GM19099 (cell line): ENCODE results near the gene ATP8B4.

Experiments used
- POLR2A ChIP-seq: IDR thresholded peaks from 3 replicates; pipeline ENCODE4 v1.6.1; 2011; ENCODE audit warnings: low read depth; ENCODE audit not compliant: insufficient read length; ENCODE audit errors: extremely low read depth

Gene ATP8B4, protein sequence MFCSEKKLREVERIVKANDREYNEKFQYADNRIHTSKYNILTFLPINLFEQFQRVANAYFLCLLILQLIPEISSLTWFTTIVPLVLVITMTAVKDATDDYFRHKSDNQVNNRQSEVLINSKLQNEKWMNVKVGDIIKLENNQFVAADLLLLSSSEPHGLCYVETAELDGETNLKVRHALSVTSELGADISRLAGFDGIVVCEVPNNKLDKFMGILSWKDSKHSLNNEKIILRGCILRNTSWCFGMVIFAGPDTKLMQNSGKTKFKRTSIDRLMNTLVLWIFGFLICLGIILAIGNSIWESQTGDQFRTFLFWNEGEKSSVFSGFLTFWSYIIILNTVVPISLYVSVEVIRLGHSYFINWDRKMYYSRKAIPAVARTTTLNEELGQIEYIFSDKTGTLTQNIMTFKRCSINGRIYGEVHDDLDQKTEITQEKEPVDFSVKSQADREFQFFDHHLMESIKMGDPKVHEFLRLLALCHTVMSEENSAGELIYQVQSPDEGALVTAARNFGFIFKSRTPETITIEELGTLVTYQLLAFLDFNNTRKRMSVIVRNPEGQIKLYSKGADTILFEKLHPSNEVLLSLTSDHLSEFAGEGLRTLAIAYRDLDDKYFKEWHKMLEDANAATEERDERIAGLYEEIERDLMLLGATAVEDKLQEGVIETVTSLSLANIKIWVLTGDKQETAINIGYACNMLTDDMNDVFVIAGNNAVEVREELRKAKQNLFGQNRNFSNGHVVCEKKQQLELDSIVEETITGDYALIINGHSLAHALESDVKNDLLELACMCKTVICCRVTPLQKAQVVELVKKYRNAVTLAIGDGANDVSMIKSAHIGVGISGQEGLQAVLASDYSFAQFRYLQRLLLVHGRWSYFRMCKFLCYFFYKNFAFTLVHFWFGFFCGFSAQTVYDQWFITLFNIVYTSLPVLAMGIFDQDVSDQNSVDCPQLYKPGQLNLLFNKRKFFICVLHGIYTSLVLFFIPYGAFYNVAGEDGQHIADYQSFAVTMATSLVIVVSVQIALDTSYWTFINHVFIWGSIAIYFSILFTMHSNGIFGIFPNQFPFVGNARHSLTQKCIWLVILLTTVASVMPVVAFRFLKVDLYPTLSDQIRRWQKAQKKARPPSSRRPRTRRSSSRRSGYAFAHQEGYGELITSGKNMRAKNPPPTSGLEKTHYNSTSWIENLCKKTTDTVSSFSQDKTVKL

DNA sequence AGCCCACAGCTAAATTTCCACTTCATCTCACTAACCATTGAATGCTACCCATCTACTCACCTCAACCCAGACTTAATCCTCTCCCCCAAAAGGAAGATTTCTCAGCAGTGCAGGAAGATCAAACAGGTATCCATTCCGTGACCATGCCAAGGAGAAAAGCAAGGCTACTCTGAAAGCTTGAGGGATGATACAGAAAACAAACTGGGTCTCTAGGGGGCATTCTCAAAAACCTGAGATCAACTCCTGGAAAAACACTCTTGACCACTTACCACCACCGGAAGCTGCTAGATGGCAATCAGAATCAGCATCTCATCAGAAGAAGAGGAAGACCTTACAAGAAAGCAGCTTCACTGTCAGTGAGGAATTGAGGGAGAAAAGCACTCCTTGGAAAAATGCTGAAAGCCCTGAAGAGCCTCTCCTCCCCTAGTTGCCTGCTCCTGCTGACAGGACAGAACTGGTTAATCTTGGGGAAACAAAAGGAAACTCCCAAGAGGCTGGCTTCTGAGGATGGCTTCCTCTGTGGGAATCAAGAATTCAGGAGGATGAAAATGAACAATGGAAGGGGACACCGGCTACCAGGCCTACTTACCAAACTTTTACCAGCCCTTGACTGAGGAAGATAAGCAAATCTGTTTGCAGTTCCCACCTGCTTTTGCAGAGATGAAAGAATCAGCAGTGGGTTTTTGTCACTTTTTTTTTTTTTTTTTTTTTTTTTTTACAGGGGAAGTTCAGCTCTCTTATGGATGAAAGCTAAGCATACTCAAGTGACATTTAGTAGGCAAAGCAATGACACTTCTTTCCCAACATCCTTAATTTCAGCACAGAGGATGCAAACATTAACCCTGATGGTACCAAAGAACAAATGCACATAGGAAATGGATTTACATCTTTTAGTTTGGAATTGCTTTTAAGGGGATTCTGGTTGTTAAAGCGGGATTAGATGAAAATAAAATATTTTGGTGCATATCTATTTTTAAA is at the start of gene ATP8B4:
TSS of gene ATP8B4 (minus strand) at position 171 of the 978 bp plus-strand sequence. CDS start 12,267 bp downstream, outside the sequence.
- TF ChIP-seq POLR2A = no peak

DNA sequence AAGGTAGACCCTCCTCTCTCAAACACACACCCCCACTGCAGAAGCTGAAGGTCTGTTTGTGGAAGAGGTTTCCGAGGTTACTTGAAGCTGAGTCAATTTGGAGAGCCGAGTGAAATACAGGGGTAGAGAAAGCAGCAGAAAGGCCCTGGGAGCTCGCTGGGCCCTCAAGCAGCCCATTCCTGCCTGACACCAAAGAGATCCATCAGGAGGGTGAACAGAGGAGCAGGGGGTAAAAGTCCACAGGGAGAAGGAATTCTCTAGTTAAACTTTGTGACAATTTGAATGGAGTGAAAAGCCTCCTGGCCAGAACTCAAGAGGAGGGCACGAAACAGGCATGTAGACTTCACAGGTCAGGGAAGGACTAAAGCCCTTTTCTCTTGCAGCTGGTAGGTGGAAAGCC is 49.3 kb upstream of the ATP8B4 start:
- no peak for TF ChIP-seq POLR2A

DNA sequence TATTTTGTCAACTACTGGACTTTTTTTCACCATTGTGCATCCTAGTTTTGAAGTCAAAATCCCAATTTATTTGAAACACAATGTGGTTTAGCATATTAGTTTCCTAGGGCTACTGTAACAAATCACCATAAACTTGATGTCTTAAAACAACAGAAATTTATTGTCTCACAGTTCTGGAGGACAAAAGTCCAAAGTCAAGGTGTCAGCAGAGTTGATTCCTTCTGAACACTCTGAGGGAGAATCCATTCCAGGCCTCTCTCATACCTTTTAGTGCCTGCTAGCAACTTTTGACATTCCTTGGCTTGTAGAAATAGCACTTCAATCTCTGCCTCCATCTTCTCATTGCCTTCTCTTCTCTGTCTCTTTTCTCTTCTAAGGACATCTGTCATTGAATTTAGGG is 48.1 kb upstream of the ATP8B4 start:
- TF ChIP-seq POLR2A = no peak

DNA sequence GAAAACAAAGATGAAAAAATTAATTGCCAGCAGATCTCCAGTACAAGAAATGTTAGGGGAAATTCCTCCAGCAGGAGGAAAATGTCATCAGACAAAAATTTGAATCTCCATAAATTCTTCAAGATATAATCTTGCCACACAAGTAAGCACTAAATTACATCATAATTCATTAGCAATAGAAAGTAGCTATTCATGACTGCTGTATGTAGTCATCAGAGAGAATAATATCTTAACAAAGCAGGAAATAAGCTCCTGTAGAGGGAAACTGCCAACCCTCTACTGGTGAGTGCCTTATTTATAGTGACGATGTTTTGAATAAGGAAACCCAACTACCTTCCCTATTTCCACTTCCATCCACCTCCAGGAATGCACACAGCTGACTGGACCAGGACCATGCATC is 47.2 kb upstream of the ATP8B4 start:
- no peak for TF ChIP-seq POLR2A

DNA sequence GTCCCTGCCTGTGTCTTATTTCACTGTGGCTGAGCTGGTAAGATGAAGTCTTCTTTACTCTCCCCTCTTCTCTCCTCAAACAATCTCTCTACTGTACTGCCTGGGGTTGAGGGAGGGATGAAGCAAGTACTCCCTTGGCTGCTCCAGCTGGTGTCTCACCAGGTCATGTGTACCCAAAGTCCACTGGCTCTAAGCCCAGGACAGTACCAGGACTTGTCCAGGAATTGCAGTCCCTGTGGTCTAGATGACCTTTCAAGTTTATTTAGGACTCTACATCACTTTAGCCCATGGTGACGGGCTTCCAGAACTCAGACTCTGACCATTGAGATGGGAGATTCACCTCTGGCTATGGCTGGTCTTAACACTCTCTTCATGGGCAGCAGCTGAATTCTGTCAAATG is 45.4 kb upstream of the ATP8B4 start:
- no peak for TF ChIP-seq POLR2A

DNA sequence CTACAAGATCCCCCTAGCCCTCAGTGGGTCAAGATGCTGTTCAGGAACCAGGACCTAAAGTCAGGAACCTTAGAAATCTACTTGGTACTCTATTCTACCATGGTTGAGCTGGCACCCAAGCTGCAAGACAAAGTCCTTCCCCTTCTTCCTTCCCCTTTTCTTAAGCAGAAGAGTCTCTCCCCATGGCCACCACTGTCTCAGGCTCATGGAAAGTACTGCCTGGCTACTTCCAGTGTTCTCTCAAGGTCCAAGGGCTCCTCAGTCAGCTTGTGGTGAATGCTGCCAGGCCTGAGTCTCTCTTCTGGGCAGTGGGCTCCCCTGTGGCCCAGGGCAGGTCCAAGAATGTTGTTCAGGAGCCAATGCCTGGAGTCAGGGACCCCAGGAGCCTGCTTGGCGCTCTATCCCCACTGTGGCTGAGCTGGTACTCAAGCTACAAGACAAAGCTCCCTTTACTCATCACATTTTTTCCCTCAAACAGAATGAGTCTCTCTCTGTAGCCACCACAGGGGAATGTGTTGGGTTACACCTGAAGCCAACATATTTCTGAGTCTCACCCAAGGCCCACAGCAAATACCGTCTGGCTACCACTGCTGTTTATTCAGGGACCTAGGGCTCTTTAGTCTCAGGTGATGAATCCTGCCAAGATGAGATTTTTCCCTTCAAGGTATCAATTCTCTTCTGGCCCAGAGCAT is 44.8 kb upstream of the ATP8B4 start:
- TF ChIP-seq POLR2A = no peak

DNA sequence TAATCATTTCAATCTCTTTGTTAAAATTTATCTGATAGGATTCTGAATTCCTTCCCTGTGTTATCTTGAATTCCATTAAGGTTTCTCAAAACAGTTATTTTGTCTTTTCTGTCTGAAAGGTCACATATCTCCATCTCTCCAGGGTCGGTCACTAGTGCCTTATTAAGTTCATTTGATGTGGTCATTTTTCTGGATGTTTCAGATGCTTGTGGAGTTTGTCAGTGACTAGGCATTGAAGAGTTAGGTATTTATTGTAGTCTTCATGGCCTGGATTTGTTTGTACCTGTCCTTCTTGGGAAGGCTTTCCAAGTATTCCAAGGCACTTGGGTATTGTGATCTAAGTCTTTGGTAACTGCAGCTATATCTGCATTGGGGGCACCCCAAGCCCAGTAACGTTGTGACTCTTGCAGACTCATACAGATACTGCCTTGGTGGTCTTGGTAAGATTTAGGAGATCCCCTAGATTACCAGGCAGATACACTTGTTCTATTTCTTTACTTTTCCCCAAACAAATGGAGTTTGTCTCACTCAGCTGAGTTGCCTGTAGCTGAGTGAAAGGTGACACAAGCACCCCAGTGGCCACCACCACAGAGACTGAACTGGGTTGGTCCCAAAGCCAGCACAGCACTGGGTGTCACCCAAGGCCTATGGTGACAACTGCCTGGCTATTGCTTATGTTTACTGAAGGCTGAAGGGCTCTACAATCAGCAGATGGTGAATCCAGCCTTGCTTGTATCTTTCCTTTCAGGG is 44.1 kb upstream of the ATP8B4 start:
- TF ChIP-seq POLR2A = no peak

DNA sequence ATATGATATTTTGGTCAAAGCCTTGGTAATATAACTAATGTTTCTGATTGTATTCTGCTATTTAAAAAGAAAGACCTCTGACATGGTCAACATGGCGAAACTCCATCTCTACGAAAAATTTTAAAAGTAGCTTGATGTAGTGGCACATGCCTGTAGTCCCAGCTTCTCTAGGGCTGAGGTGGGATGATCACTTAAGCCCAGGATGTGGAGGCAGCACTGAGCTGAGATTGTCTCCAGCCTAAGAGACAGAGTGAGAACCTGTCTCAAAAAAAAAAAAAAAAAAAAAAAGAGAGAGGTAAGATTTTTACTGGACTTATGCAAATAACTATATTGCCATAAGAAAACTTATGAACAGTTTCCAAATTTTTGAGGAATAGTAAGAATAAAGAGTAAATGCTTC is 32.4 kb upstream of the ATP8B4 start:
- no peak for TF ChIP-seq POLR2A

DNA sequence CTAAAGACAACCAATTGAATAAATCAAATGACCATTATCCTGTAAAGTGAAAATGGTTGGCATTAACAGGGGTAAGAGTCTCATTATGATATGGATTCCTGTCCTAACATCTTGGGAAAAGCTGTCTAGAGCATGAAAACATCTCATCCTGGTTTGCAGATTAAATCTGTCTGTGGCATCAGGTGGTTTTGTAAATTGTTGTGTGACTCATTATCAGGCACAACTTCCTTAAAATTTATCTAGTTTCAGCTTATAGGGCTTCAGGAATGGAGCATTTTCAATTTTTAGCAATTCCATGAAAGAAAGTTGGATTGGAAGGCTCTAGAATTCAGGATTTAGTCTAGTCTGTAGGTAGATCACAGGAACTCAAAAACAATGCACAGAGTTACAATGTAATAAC is 31.8 kb upstream of the ATP8B4 start:
- TF ChIP-seq POLR2A = no peak

DNA sequence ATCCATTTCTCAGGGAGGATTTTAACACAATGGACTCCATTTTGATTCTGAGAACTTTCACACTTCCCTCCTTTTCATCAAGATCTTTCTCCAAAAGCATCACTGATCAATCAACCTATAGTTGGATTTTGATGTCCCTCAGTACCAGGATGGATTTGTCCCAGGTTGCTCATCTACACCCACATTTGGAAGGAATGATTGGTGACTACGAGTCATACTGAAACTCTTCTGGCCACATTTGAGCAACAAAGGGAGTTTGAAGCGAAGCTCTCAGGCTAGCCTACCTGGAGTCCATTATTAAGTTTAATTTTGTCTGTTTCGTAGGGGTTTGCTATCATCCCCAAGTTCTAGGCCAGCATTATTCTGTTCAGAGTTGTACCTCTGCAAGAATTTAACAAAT is 31.3 kb upstream of the ATP8B4 start:
- TF ChIP-seq POLR2A = no peak

DNA sequence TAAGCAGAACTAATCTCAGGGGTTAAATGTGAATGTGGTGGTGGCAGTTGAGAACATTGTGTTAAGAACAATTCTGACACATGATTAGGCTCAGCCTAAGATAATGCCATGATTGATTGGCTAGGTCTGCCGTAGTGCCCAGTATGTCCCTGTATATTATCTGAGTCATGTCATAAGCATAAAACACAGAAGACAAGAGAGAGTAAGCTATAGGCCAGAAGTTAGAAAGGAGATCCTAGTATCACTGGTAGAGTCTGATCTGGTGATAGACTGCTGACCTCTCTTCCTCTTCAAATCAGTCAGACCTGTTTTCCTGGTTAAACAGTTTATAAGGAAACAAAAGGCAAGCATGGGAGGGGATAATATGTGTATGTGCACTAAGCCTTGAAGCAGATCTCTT is 30.1 kb upstream of the ATP8B4 start:
- no peak for TF ChIP-seq POLR2A

DNA sequence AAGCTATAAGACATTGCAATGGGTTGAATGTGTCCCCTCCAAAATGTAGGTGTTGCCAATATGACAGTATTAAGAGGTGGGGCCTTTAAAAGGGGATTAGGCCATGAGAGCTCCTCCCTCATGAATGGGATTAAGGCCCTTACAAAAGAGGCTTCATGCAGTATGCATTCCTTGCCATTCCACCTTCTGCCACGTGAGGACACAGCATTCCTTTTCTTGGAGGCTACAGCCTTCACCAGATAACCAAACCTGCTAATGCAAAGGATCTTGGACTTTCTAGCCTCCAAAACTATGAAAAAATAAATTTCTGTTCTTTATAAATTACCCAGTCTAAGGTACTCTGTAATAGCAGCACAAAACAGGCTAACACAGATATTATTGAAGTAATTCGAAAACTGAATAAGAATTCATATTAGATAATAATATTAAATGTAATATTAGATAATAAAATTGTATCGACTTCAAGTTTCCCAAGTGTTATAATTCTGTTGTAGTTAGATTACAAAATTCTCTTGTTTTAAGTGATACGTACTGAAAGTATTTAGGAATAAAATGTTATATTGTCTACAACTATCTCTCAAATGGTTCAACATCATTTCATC is 29.4 kb upstream of the ATP8B4 start:
- no peak for TF ChIP-seq POLR2A
